Measurements from ENCODE around the gene CEP104.

CEP104 gene

GRCh38 chr1:3799976-3800685 is 56.9 kb downstream of the CEP104 start:
- DNase-seq (ENCODE audit: low read depth) = no peak

GRCh38 chr1:3796215-3797061 is 60.6 kb downstream of the CEP104 start, which contains the start of gene LRRC47:
Gene LRRC47, minus strand, starts transcription at chr1:3796498. Its CDS starts 22 bp downstream, at chr1:3796476.
- DNase-seq (ENCODE audit: low read depth) = peak; percentile 92

- DNase-seq (ENCODE audit: low read depth) = no peak
Measured at GRCh38 chr1:3795453-3796214, 61.4 kb downstream of the CEP104 start.

- DNase-seq (ENCODE audit: low read depth) = no peak
Measured at GRCh38 chr1:3790952-3791351, 66.1 kb downstream of the CEP104 start.

- no peak for DNase-seq (ENCODE audit: low read depth)
Measured at GRCh38 chr1:3790500-3790923, 66.5 kb downstream of the CEP104 start.

GRCh38 chr1:3789421-3790300 is 67.3 kb downstream of the CEP104 start:
- DNase-seq (ENCODE audit: low read depth) = no peak

- no peak for DNase-seq (ENCODE audit: low read depth)
Measured at GRCh38 chr1:3788756-3789420, 68.1 kb downstream of the CEP104 start.

GRCh38 chr1:3787745-3788605 is 69.0 kb downstream of the CEP104 start:
- DNase-seq (ENCODE audit: low read depth) = no peak

GRCh38 chr1:3787349-3787715 is 69.7 kb downstream of the CEP104 start:
- no peak for DNase-seq (ENCODE audit: low read depth)

GRCh38 chr1:3786468-3787348 is 70.3 kb downstream of the CEP104 start:
- no peak for DNase-seq (ENCODE audit: low read depth)

- no peak for DNase-seq (ENCODE audit: low read depth)
Measured at GRCh38 chr1:3785456-3786157, 71.4 kb downstream of the CEP104 start.

- no peak for DNase-seq (ENCODE audit: low read depth)
Measured at GRCh38 chr1:3785045-3785444, 72.0 kb downstream of the CEP104 start.

- no peak for DNase-seq (ENCODE audit: low read depth)
Measured at GRCh38 chr1:3783651-3784474, 73.1 kb downstream of the CEP104 start.

GRCh38 chr1:3780901-3781300 is 76.1 kb downstream of the CEP104 start:
- no peak for DNase-seq (ENCODE audit: low read depth)

GRCh38 chr1:3779912-3780416 is 77.0 kb downstream of the CEP104 start:
- DNase-seq (ENCODE audit: low read depth) = no peak

- no peak for DNase-seq (ENCODE audit: low read depth)
Measured at GRCh38 chr1:3779265-3779911, 77.6 kb downstream of the CEP104 start.
